Activated CD4-positive, alpha-beta T cell treated with anti-CD3 and anti-CD28 coated beads, Interleukin-10, Interleukin-2, amounts not matched to agents 100 ng/mL and 50 ng/mL, durations not matched to agents 16 hours and 8 hours (primary cell): ENCODE measurements around the gene HIC1.

Source experiments
- DNase-seq: peaks from one replicate; pipeline ENCODE4 v3.0.0-alpha.2; 2020

Gene HIC1

GRCh38 chr17:2082003-2082781, 27.3 kb downstream of the HIC1 start:
- no peak for DNase-seq

- no peak for DNase-seq
Observed at GRCh38 chr17:2083613-2084035, 28.7 kb downstream of the HIC1 start.

- no peak for DNase-seq
Observed at GRCh38 chr17:2084036-2084765, 29.3 kb downstream of the HIC1 start.

GRCh38 chr17:2084766-2085647, 30.1 kb downstream of the HIC1 start:
- DNase-seq: no peak

- DNase-seq: no peak
Observed at GRCh38 chr17:2085648-2085949, 30.7 kb downstream of the HIC1 start.

- DNase-seq: no peak
Observed at GRCh38 chr17:2086306-2086705, 31.4 kb downstream of the HIC1 start.

GRCh38 chr17:2087597-2088211, 32.8 kb downstream of the HIC1 start:
- DNase-seq: peak; percentile 78

GRCh38 chr17:2089021-2089422, 34.1 kb downstream of the HIC1 start:
- no peak for DNase-seq

- no peak for DNase-seq
Observed at GRCh38 chr17:2090210-2090641, 35.3 kb downstream of the HIC1 start.

GRCh38 chr17:2090804-2091534, 36.1 kb downstream of the HIC1 start:
- DNase-seq: no peak

- no peak for DNase-seq
Observed at GRCh38 chr17:2092253-2092652, 37.4 kb downstream of the HIC1 start.

GRCh38 chr17:2093349-2093748, 38.4 kb downstream of the HIC1 start:
- DNase-seq: no peak

GRCh38 chr17:2094891-2095535, 40.1 kb downstream of the HIC1 start:
- DNase-seq: no peak

GRCh38 chr17:2095536-2095910, 40.6 kb downstream of the HIC1 start:
- no peak for DNase-seq

GRCh38 chr17:2101448-2102257, 46.8 kb downstream of the HIC1 start:
- no peak for DNase-seq

GRCh38 chr17:2102931-2103809, 48.3 kb downstream of the HIC1 start:
- no peak for DNase-seq

GRCh38 chr17:2105663-2106062, 50.8 kb downstream of the HIC1 start:
- no peak for DNase-seq

GRCh38 chr17:2106308-2106955, 51.5 kb downstream of the HIC1 start:
- DNase-seq: no peak

- DNase-seq: no peak
Observed at GRCh38 chr17:2107050-2107449, 52.1 kb downstream of the HIC1 start.
